SU-DHL-6 (cell line): Measurements from ENCODE around the gene HOXC13.

Experiments
- H2AFZ ChIP-seq: fragments of 200-600 bp; sonication (generic); 2 replicates; pipeline ENCODE4 v1.6.1; 2014; ENCODE audit warnings: low read depth, mild to moderate bottlenecking, moderate library complexity, mixed read lengths, antibody characterized with exemption, low read length; ENCODE audit not compliant: severe bottlenecking
- H3F3A ChIP-seq: fragments of 200-600 bp; shearing (Covaris generic); 2 replicates; pipeline ENCODE4 v1.6.0; 2016; ENCODE audit warnings: antibody characterized with exemption, mild to moderate bottlenecking; ENCODE audit not compliant: insufficient read depth
- H3K27ac ChIP-seq: fragments of 200-600 bp; sonication (generic); 2 replicates; pipeline ENCODE4 v1.5.1; 2016; ENCODE audit warnings: low read depth, mild to moderate bottlenecking, low read length, moderate library complexity, mixed read lengths
- H3K27me3 ChIP-seq: fragments of 200-600 bp; sonication (generic), shearing (Covaris generic); 2 replicates; pipeline ENCODE4 v1.6.0; 2014; ENCODE audit warnings: mild to moderate bottlenecking, low read length
- H3K36me3 ChIP-seq: fragments of 200-600 bp; sonication (generic); 2 replicates; pipeline ENCODE4 v1.6.1; 2014; ENCODE audit warnings: mild to moderate bottlenecking, low read length, mixed read lengths
- H3K4me2 ChIP-seq: fragments of 300-600, 200-600 bp; shearing (Covaris generic), sonication (generic); 2 replicates; pipeline ENCODE4 v1.6.0; 2014; ENCODE audit warnings: low read length, low read depth, mild to moderate bottlenecking; ENCODE audit not compliant: poor library complexity, severe bottlenecking
- H3K4me3 ChIP-seq: fragments of 200-600 bp; sonication (generic); 2 replicates; pipeline ENCODE4 v1.5.1; 2014; ENCODE audit warnings: antibody characterized with exemption, low read length, mild to moderate bottlenecking, mixed read lengths; ENCODE audit not compliant: insufficient read depth, poor library complexity, severe bottlenecking
- H3K79me2 ChIP-seq: fragments of 200-600 bp; sonication (generic); 2 replicates; pipeline ENCODE4 v1.6.1; 2014; ENCODE audit warnings: mild to moderate bottlenecking, low read length, moderate library complexity; ENCODE audit not compliant: insufficient read depth
- H3K9ac ChIP-seq: fragments of 200-600 bp; sonication (generic); 2 replicates; pipeline ENCODE4 v1.7.0; 2014; ENCODE audit warnings: mild to moderate bottlenecking, low read length
- H3K9me2 ChIP-seq: fragments of 200-600 bp; sonication (generic); replicated peaks from 2 replicates; pipeline ENCODE4 v1.6.1; 2014; ENCODE audit warnings: low read length; ENCODE audit not compliant: insufficient read depth
- H3K9me3 ChIP-seq: fragments of 200-600 bp; sonication (generic); 2 replicates; pipeline ENCODE4 v1.6.1; 2014; ENCODE audit warnings: low read length, mixed read lengths; ENCODE audit not compliant: insufficient read depth
- H4K20me1 ChIP-seq: fragments of 200-600 bp; sonication (generic); 2 replicates; pipeline ENCODE4 v1.6.1; 2014; ENCODE audit warnings: low read depth, mild to moderate bottlenecking, antibody characterized with exemption, low read length, moderate library complexity, mixed read lengths
- CTCF ChIP-seq: fragments of 200-600 bp; sonication (generic); IDR thresholded peaks from one replicate; pipeline ENCODE4 v1.5.1; 2017; ENCODE audit warnings: antibody characterized with exemption, mild to moderate bottlenecking, low read length, moderate library complexity; ENCODE audit not compliant: insufficient read depth, poor library complexity, severe bottlenecking
- EZH2phosphoT487 ChIP-seq: fragments of 200-600 bp; sonication (generic), shearing (Covaris generic); conservative IDR thresholded peaks from 2 replicates; pipeline ENCODE4 v1.6.1; 2018; ENCODE audit warnings: mild to moderate bottlenecking, antibody characterized with exemption, low read length, moderate library complexity, mixed read lengths

HOXC13 gene

GRCh38 chr12:53924521-53925405 is 13.9 kb upstream of the HOXC13 start:
- Histone ChIP-seq H3K4me3 (no peak overlapping the region), H3K36me3 (no peaks in the 10 kb centered on the region), H3F3A (no peaks in the 10 kb centered on the region), H3K9me2 (no peaks in the 10 kb centered on the region; the same call in 1 of the 2 replicates), H3K79me2 (no peaks in the 10 kb centered on the region), H3K27me3 (no peaks in the 10 kb centered on the region; the same call in 1 of the 2 replicates), H3K27ac (no peak overlapping the region), H4K20me1 (no peaks in the 10 kb centered on the region), H3K9me3 (no peaks in the 10 kb centered on the region), H3K9ac (no peak overlapping the region), H2AFZ (no peak overlapping the region), H3K4me2 (no peak overlapping the region)
- TF ChIP-seq CTCF (no peak), EZH2phosphoT487 (no peak)

- Histone ChIP-seq H3K27me3 (no peaks in the 10 kb centered on the region; the same call in 1 of the 2 replicates), H3K9me3 (no peaks in the 10 kb centered on the region)
Measured at GRCh38 chr12:53927220-53928029, 11.2 kb upstream of the HOXC13 start.

More at GRCh38 chr12:53927220-53928029, 11.2 kb upstream of the HOXC13 start:
- Histone ChIP-seq H3K36me3 (no peaks in the 10 kb centered on the region), H3F3A (no peaks in the 10 kb centered on the region), H3K9ac (no peak overlapping the region), H4K20me1 (no peaks in the 10 kb centered on the region), H2AFZ (no peak overlapping the region), H3K4me3 (no peak overlapping the region), H3K9me2 (no peaks in the 10 kb centered on the region; the same call in 1 of the 2 replicates), H3K79me2 (no peaks in the 10 kb centered on the region), H3K27ac (no peak overlapping the region), H3K4me2 (no peak overlapping the region)
- TF ChIP-seq CTCF (no peak), EZH2phosphoT487 (no peak)
